WERI-Rb-1 (cell line): Measurements from ENCODE around the gene ZNF561.
A peak's percentile ranks its signal among the peaks of the same experiment; 100 is the strongest.

Experiments
- DNase-seq: peaks from one replicate; pipeline ENCODE4 v3.0.0-alpha.2; 2020
- H3K27ac ChIP-seq: fragments of 250-450 bp; sonication (Bioruptor Pico); 2 replicates; pipeline ENCODE4 v1.5.1; 2020; ENCODE audit warnings: mild to moderate bottlenecking, moderate library complexity
- H3K27me3 ChIP-seq: fragments of 250-450 bp; sonication (Bioruptor Pico); 2 replicates; pipeline ENCODE4 v1.5.1; 2021; ENCODE audit warnings: mild to moderate bottlenecking, low read depth, moderate library complexity; ENCODE audit not compliant: insufficient read depth, severe bottlenecking
- H3K36me3 ChIP-seq: fragments of 250-450 bp; sonication (Bioruptor Pico); 2 replicates; pipeline ENCODE4 v1.5.1; 2020; ENCODE audit warnings: mild to moderate bottlenecking, moderate library complexity
- H3K4me3 ChIP-seq: 2 replicates; pipeline ENCODE4 v1.5.1; 2011; ENCODE audit warnings: low read depth, mild to moderate bottlenecking, control low read depth, low read length
- H3K9me3 ChIP-seq: fragments of 250-450 bp; sonication (Bioruptor Pico); 2 replicates; pipeline ENCODE4 v1.5.1; 2021; ENCODE audit warnings: mild to moderate bottlenecking, moderate library complexity; ENCODE audit not compliant: severe bottlenecking
- TF ChIP-seq, protein P1 (sequence below): IDR thresholded peaks from 2 replicates; pipeline ENCODE4 v1.5.1; 2011; ENCODE audit warnings: low read depth, mild to moderate bottlenecking, control low read depth, inconsistent platforms, low read length

ZNF561 gene

DNA sequence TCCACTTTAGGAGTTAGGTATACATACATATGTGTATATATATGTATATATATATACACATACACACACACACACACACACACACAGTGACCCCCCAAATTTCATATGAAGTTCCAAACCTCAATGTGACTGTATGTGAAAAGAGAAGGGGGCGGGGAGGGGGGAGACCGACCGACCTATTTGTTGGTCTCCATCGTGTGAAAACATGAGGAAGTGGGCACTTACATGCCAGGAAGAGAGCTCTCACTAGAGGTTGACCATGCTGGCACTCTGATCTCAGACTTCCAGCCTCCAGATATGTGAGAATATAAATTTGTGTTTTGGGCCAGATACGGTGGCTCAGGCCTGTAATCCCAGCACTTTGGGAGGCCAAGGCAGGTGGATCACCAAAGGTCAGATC lies 29.3 kb upstream of the ZNF561 start:
- H3K4me3 ChIP-seq: no peak overlapping the region
- H3K9me3 ChIP-seq: no peaks in the 10 kb centered on the region
- H3K27ac ChIP-seq: no peak overlapping the region
- H3K27me3 ChIP-seq: no peaks in the 10 kb centered on the region
- H3K36me3 ChIP-seq: peaks cover 68% of the 10 kb centered on the region
- no peak for DNase-seq
- TF ChIP-seq, protein P1, sequence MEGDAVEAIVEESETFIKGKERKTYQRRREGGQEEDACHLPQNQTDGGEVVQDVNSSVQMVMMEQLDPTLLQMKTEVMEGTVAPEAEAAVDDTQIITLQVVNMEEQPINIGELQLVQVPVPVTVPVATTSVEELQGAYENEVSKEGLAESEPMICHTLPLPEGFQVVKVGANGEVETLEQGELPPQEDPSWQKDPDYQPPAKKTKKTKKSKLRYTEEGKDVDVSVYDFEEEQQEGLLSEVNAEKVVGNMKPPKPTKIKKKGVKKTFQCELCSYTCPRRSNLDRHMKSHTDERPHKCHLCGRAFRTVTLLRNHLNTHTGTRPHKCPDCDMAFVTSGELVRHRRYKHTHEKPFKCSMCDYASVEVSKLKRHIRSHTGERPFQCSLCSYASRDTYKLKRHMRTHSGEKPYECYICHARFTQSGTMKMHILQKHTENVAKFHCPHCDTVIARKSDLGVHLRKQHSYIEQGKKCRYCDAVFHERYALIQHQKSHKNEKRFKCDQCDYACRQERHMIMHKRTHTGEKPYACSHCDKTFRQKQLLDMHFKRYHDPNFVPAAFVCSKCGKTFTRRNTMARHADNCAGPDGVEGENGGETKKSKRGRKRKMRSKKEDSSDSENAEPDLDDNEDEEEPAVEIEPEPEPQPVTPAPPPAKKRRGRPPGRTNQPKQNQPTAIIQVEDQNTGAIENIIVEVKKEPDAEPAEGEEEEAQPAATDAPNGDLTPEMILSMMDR: no peak

DNA sequence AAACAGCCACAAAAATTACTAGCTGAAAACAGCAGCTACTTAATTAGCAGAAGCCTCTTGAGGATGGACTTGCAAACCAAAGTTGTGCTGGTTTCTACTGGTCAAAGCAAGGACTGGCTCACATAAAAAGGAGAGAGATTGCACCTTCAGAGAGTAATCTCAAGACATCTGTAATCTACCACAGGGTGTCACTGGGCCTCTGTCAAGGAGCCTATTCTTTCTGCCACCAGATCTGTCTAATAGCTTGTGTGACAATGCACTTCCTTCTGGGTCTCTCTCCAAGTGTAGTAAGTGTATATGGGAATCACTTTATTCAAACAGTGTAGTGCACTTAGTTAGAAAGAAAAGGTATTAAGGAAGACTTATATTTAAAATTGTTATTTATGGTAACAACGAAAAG lies 24.4 kb upstream of the ZNF561 start:
- Histone ChIP-seq H3K9me3 (peaks cover 5% of the 10 kb centered on the region), H3K36me3 (peaks cover 33% of the 10 kb centered on the region), H3K27ac (peak overlapping the region; percentile 83), H3K4me3 (no peak overlapping the region), H3K27me3 (no peaks in the 10 kb centered on the region)
- TF ChIP-seq, protein P1: peak; percentile 51; the same call in 1 of the 2 replicates
- peak; percentile 49 for DNase-seq

DNA sequence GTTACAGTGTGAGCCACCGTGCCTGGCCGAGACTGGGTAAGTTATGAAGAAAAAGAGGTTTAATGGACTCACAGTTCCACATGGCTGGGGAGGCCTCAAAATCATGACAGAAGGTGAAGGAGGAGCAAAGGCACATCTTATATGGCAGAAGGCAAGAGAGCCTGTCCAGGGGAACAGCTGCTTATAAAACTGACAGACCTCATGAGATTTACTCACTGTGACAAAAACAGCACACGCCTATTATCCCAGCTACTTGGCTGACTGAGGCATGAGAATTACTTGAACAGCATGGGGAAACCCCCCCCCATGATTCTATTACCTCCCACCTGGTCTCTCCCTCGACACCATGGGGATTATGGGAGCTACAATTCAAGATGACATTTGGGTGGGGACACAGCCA lies 23.4 kb upstream of the ZNF561 start:
- Histone ChIP-seq H3K4me3 (no peak overlapping the region), H3K27ac (peak overlapping the region; percentile 83), H3K27me3 (no peaks in the 10 kb centered on the region), H3K36me3 (peaks cover 27% of the 10 kb centered on the region), H3K9me3 (peaks cover 5% of the 10 kb centered on the region)
- peak; percentile 69 for DNase-seq
- TF ChIP-seq, protein P1: no peak

DNA sequence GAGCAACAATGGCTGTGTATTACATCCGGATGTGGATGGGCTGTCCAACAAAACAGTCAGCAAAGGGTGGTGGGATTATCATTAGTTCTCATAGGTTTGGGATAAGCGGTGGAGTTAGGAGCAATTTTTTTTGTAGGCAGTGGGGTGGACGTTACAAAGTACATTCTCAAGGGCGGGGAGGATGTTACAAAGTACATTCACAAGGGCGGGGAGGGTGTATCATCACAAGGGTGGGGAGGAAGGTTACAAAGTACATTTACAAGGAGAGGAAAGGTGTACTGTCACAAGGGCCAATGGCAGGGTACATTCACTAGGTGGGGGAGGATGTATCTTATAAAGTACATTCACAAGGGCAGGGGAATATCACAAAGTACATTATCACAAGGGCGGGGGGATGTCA lies 20.8 kb upstream of the ZNF561 start:
- DNase-seq: no peak
- Histone ChIP-seq H3K27ac (no peak overlapping the region), H3K36me3 (peaks cover 12% of the 10 kb centered on the region), H3K4me3 (no peak overlapping the region), H3K27me3 (no peaks in the 10 kb centered on the region), H3K9me3 (peaks cover 5% of the 10 kb centered on the region)
- TF ChIP-seq, protein P1: no peak

DNA sequence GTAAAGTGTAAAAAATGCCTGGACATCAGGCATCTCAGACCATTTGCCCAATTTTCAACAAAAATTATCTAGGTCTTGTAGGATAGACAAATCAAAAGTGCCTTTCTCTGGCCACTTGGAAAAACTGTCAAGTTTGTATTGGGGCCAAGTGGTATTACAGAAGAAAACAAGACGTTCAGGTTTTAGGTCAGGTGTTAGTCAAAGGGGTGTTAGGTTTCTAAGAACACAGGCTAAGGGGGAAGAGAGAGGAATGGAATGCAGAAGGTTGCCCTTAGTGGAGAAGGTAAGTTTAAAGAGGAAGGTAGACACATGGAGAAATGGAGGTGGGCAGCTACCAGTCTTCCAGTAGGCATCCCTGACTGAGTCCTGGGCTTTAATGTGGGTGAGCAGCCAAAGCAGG lies 19.9 kb upstream of the ZNF561 start:
- H3K36me3 ChIP-seq: peaks cover 8% of the 10 kb centered on the region
- H3K4me3 ChIP-seq: no peak overlapping the region
- H3K9me3 ChIP-seq: peaks cover 5% of the 10 kb centered on the region
- H3K27ac ChIP-seq: no peak overlapping the region
- TF ChIP-seq, protein P1: no peak
- H3K27me3 ChIP-seq: no peaks in the 10 kb centered on the region
- no peak for DNase-seq

DNA sequence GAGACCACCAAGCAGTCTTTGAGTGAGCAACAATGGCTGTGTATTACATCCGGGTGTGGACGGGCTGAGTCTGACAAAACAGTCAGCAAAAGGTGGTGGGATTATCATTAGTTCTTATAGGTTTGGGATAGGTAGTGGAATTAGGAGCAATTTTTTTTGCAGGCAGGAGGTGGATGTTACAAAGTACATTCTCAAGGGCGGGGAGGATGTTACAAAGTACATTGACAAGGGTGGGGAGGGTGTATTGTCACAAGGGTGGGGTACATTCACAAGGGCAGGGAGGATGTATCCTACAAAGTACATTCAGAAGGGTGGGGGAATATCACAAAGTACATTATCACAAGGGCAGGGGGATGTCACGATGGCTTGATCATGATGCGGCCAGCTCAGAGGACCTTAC lies 15.0 kb upstream of the ZNF561 start:
- Histone ChIP-seq H3K9me3 (peaks cover 2% of the 10 kb centered on the region), H3K27ac (no peak overlapping the region), H3K36me3 (peaks cover 32% of the 10 kb centered on the region), H3K27me3 (no peaks in the 10 kb centered on the region), H3K4me3 (no peak overlapping the region)
- no peak for DNase-seq
- TF ChIP-seq, protein P1: no peak
